ENCODE data around the gene TXNL4A. TPM values are rescaled to one million over a fixed set of nuclear protein-coding genes. Genes with fewer than 3 reads are reported as not detected.

The TXNL4A gene
- total RNA-seq, 2 donors from 2014 or later = 117 to 138 TPM

DNA sequence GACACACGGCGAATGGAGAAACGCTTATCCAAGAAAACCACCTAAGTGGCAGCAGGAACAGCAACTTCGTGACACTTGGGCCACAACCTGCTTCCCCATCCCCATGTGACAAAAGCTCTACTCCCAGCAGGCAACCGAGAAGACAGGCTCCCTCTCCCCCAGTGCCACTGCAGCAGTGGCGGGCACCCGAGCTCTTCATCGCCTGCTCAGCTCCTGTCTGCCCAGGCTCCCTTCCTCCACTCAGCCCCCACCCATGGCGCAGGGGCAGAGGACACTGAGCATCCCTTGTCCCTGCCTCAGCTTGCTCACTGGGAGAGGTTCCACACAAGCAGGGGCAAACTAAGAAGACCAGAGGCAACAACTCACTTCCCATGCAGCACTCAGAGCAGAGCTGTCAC is 59.8 kb downstream of the TXNL4A start:
- Mint-ChIP-seq H3K9me3 (peaks cover 43% of the 10 kb centered on the region), H3K27me3 (ENCODE audit: insufficient read depth) (no peaks in the 10 kb centered on the region), H3K27ac (no peak overlapping the region), H3K36me3 (ENCODE audit: low read depth) (peaks cover 55% of the 10 kb centered on the region), H3K4me1 (no peaks in the 10 kb centered on the region), H3K4me3 (no peak overlapping the region)
- H3K27me3 ChIP-seq (ENCODE audit: control insufficient read depth, insufficient read depth, low read length, poor library complexity, severe bottlenecking) = no peaks in the 10 kb centered on the region
- no peak overlapping the region for H3K4me3 ChIP-seq (ENCODE audit: low read length)
- H3K4me1 ChIP-seq (ENCODE audit: control insufficient read depth, insufficient read depth, low read length) = no peaks in the 10 kb centered on the region
- H3K9ac ChIP-seq (ENCODE audit: extremely low read depth, low read length, poor library complexity, severe bottlenecking) = no peak overlapping the region
- H3K36me3 ChIP-seq (ENCODE audit: control insufficient read depth, insufficient read depth, low read length) = peaks cover 23% of the 10 kb centered on the region
- no peak for DNase-seq
- no peak overlapping the region for H3K27ac ChIP-seq (ENCODE audit: low read depth, low read length)
- peaks cover 46% of the 10 kb centered on the region for H3K9me3 ChIP-seq (ENCODE audit: control insufficient read depth, low read length)
- TF ChIP-seq, protein P1, sequence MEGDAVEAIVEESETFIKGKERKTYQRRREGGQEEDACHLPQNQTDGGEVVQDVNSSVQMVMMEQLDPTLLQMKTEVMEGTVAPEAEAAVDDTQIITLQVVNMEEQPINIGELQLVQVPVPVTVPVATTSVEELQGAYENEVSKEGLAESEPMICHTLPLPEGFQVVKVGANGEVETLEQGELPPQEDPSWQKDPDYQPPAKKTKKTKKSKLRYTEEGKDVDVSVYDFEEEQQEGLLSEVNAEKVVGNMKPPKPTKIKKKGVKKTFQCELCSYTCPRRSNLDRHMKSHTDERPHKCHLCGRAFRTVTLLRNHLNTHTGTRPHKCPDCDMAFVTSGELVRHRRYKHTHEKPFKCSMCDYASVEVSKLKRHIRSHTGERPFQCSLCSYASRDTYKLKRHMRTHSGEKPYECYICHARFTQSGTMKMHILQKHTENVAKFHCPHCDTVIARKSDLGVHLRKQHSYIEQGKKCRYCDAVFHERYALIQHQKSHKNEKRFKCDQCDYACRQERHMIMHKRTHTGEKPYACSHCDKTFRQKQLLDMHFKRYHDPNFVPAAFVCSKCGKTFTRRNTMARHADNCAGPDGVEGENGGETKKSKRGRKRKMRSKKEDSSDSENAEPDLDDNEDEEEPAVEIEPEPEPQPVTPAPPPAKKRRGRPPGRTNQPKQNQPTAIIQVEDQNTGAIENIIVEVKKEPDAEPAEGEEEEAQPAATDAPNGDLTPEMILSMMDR (conservative IDR thresholded peaks at IDR 0.05) = no peak
- 94 to 98% methylated on average over 3 to 9 of the region's 9 CpGs for WGBS, 2 experiments (ENCODE audit: insufficient coverage in 1 of 2, insufficient read length in 1 of 2)

DNA sequence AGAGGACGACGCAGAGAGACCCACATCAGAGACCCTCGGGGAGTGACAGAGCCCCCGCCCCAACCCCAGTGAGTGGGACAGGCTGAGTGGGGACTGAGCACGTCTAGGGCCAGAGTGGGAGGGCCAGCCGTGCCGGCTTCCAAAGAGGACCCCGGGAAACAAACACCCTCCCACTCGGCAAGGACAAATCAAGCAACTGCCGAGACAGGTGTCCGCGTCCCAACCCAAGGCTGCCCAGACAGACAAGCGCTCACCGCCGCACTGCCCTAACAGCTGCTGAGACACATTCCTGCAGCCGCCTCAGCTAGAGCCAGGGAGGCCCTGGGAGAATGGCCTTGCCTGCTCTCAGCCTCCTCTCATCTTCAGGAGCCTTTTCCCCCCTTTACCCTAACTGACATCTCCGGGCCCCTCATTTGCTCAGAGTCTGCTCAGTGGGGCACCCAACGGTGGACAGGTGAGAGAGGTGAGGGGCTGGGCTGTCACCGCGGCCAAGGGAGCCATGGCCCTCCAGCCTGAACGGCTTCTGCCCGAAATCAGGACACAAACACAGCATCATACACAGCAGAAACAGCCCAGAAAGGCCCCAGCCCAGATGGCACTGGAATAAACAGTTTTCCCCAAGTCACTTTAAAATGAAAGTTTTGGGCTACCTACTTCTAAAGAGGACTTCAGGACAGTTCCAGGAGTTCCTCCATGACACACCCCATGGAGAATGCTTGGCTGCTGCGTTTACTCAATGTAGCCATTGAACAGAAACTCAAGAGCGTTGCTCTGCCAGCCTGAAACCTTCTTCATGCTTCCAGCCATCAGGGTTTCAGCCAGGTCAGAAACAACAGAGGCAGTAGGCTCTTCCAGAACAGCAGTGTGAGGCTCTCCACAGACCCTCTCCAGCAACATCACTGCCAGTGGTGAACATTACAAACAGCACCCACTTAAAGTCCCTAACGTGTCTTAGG is 60.5 kb downstream of the TXNL4A start:
- no peak overlapping the region for H3K27ac Mint-ChIP-seq
- Histone ChIP-seq H3K27ac (ENCODE audit: low read depth, low read length) (peak overlapping the region; percentile 49), H3K27me3 (ENCODE audit: control insufficient read depth, insufficient read depth, low read length, poor library complexity, severe bottlenecking) (no peaks in the 10 kb centered on the region), H3K9ac (ENCODE audit: extremely low read depth, low read length, poor library complexity, severe bottlenecking) (no peak overlapping the region), H3K9me3 (ENCODE audit: control insufficient read depth, low read length) (peaks cover 40% of the 10 kb centered on the region), H3K4me1 (ENCODE audit: control insufficient read depth, insufficient read depth, low read length) (no peaks in the 10 kb centered on the region), H3K36me3 (ENCODE audit: control insufficient read depth, insufficient read depth, low read length) (peaks cover 17% of the 10 kb centered on the region), H3K4me3 (ENCODE audit: low read length) (no peak overlapping the region)
- H3K4me1 Mint-ChIP-seq = no peaks in the 10 kb centered on the region
- 88 to 89% methylated on average over 21 to 25 of the region's 25 CpGs for WGBS, 2 experiments (ENCODE audit: insufficient coverage in 1 of 2, insufficient read length in 1 of 2)
- no peaks in the 10 kb centered on the region for H3K27me3 Mint-ChIP-seq (ENCODE audit: insufficient read depth)
- TF ChIP-seq, protein P1 (conservative IDR thresholded peaks at IDR 0.05) = no peak
- peak; percentile 30 for DNase-seq
- H3K9me3 Mint-ChIP-seq = peaks cover 37% of the 10 kb centered on the region
- peaks cover 53% of the 10 kb centered on the region for H3K36me3 Mint-ChIP-seq (ENCODE audit: low read depth)
- H3K4me3 Mint-ChIP-seq = no peak overlapping the region

DNA sequence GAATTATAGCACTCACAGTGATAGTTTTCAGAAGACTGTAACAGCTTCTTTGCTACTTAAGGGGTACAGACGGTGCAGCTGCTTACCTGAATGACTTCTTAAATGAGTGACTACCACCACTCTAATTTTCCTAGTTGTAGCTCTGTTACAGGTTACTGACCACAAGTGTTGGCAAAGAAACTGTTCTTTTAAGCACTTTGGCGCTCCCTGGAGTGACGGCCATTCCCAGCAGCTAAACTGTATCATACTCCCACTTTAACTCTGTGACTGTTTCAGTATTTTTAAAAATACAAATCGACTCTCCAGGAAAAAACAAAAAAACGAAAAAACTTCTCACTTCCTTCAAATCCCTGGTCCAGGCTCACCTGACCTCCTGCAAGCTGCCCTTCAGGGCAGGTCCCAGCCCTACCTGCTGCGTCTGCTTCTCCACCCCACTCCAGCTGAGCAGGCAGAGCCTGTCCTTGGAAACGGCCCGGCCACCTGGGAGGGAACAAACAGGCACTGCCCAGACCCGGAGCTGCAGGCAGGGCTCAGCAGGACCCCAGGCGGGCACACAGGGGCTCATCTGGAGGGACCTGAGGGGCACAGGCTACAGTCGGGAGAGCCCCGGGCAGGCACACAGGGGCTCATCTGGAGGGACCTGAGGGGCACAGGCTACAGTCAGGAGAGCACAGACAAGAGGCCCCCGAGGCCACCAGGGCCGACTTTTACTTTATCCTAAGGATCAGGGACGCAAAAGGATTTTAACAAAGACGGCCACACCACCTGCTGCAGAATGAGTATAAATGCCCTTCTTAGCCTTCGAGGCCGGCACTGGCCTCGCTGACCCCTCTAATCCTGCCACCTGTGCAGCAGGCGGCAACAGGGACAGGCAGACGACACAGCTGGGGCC is 61.4 kb downstream of the TXNL4A start:
- peak overlapping the region; percentile 49 for H3K27ac ChIP-seq (ENCODE audit: low read depth, low read length)
- H3K9me3 ChIP-seq (ENCODE audit: control insufficient read depth, low read length) = peaks cover 30% of the 10 kb centered on the region
- TF ChIP-seq, protein P1 (conservative IDR thresholded peaks at IDR 0.05) = no peak
- Mint-ChIP-seq H3K27ac (no peak overlapping the region), H3K9me3 (peaks cover 28% of the 10 kb centered on the region), H3K36me3 (ENCODE audit: low read depth) (peaks cover 49% of the 10 kb centered on the region), H3K27me3 (ENCODE audit: insufficient read depth) (no peaks in the 10 kb centered on the region), H3K4me1 (no peaks in the 10 kb centered on the region), H3K4me3 (no peak overlapping the region)
- peak; percentile 40 for DNase-seq
- H3K27me3 ChIP-seq (ENCODE audit: control insufficient read depth, insufficient read depth, low read length, poor library complexity, severe bottlenecking) = no peaks in the 10 kb centered on the region
- H3K9ac ChIP-seq (ENCODE audit: extremely low read depth, low read length, poor library complexity, severe bottlenecking) = no peak overlapping the region
- 83 to 95% methylated on average over 12 to 21 of the region's 21 CpGs for WGBS, 2 experiments (ENCODE audit: insufficient coverage in 1 of 2, insufficient read length in 1 of 2)
- no peak overlapping the region for H3K4me3 ChIP-seq (ENCODE audit: low read length)
- peaks cover 16% of the 10 kb centered on the region for H3K36me3 ChIP-seq (ENCODE audit: control insufficient read depth, insufficient read depth, low read length)
- H3K4me1 ChIP-seq (ENCODE audit: control insufficient read depth, insufficient read depth, low read length) = no peaks in the 10 kb centered on the region
